GM23338 (cell line): ENCODE measurements around the gene ZKSCAN2. TPM values are rescaled to one million over a fixed set of nuclear protein-coding genes. Genes with fewer than 3 reads are reported as not detected.

ENCODE experiments used
- ATAC-seq: fragments of 200-7000 bp; cut with Tn5 transposase; 3 replicates; pipeline ENCODE4 v1.9.1; 2020
- DNase-seq: peaks from one replicate; pipeline ENCODE4 v3.0.0-alpha.2; 2015; ENCODE audit warnings: low spot score
- H2AFZ ChIP-seq: fragments of 200-600 bp; sonication (generic); 2 replicates; pipeline ENCODE4 v1.8.0; 2016; ENCODE audit warnings: antibody characterized with exemption, mild to moderate bottlenecking, moderate library complexity
- H3F3A ChIP-seq: fragments of 200-600 bp; sonication (generic); replicated peaks from 2 replicates; pipeline ENCODE4 v1.8.0; 2017; ENCODE audit warnings: antibody characterized with exemption, mixed run types, low read depth
- H3K27ac ChIP-seq: fragments of 200-600 bp; sonication (generic); 2 replicates; pipeline ENCODE4 v1.6.1; 2016; ENCODE audit warnings: low read depth
- H3K27me3 ChIP-seq: fragments of 200-600 bp; sonication (generic); 2 replicates; pipeline ENCODE4 v1.8.0; 2016; ENCODE audit warnings: mild to moderate bottlenecking, mixed run types, moderate library complexity; ENCODE audit not compliant: insufficient read depth
- H3K36me3 ChIP-seq: fragments of 200-600 bp; sonication (generic); 2 replicates; pipeline ENCODE4 v1.8.0; 2016; ENCODE audit warnings: mild to moderate bottlenecking; ENCODE audit not compliant: insufficient read depth
- H3K4me1 ChIP-seq: fragments of 200-600 bp; sonication (generic); 2 replicates; pipeline ENCODE4 v1.8.0; 2016; ENCODE audit warnings: mild to moderate bottlenecking, moderate library complexity; ENCODE audit not compliant: insufficient read depth
- H3K4me2 ChIP-seq: fragments of 200-600 bp; sonication (generic); 2 replicates; pipeline ENCODE4 v1.7.1; 2017; ENCODE audit warnings: mixed run types
- H3K4me3 ChIP-seq: fragments of 200-600 bp; sonication (generic); 2 replicates; pipeline ENCODE4 v1.6.1; 2016; ENCODE audit warnings: mixed run types
- H3K79me2 ChIP-seq: fragments of 200-600 bp; sonication (generic); replicated peaks from 2 replicates; pipeline ENCODE4 v1.8.0; 2017; ENCODE audit warnings: mild to moderate bottlenecking; ENCODE audit not compliant: insufficient read depth
- H3K9me2 ChIP-seq: fragments of 200-600 bp; sonication (generic); 2 replicates; pipeline ENCODE4 v1.8.0; 2017; ENCODE audit not compliant: insufficient read depth
- H4K20me1 ChIP-seq: fragments of 200-600 bp; sonication (generic); replicated peaks from 2 replicates; pipeline ENCODE4 v1.8.0; 2017; ENCODE audit warnings: mild to moderate bottlenecking; ENCODE audit not compliant: insufficient read depth
- H3K27ac Mint-ChIP-seq: 2 replicates; pipeline ENCODE4 v1.8.0; 2020; ENCODE audit warnings: inconsistent platforms, mild to moderate bottlenecking, moderate library complexity, mixed read lengths
- H3K27me3 Mint-ChIP-seq: 3 replicates; pipeline ENCODE4 v1.8.0; 2022; ENCODE audit warnings: low read depth, mild to moderate bottlenecking, moderate library complexity, mixed read lengths, inconsistent platforms; ENCODE audit not compliant: insufficient read depth, poor library complexity
- H3K36me3 Mint-ChIP-seq: 3 replicates; pipeline ENCODE4 v1.8.0; 2021; ENCODE audit warnings: low read depth, mild to moderate bottlenecking, inconsistent platforms, moderate library complexity, mixed read lengths
- H3K4me1 Mint-ChIP-seq: 3 replicates; pipeline ENCODE4 v1.8.0; 2020; ENCODE audit warnings: mild to moderate bottlenecking, inconsistent platforms, mixed read lengths
- H3K4me3 Mint-ChIP-seq: 3 replicates; pipeline ENCODE4 v1.8.0; 2021; ENCODE audit warnings: moderate library complexity, mild to moderate bottlenecking, inconsistent platforms, mixed read lengths
- H3K9me3 Mint-ChIP-seq: 3 replicates; pipeline ENCODE4 v1.8.0; 2020; ENCODE audit warnings: moderate library complexity, mild to moderate bottlenecking, inconsistent platforms, mixed read lengths
- CREB1 ChIP-seq: fragments of 250-450 bp; sonication (Bioruptor Pico); IDR thresholded peaks from 2 replicates; pipeline ENCODE4 v1.5.0; 2020; ENCODE audit warnings: low read depth, mild to moderate bottlenecking, moderate library complexity
- JUNB ChIP-seq: IDR thresholded peaks from one replicate; pipeline ENCODE4 v1.6.1; 2016; ENCODE audit warnings: antibody characterized with exemption; ENCODE audit not compliant: unreplicated experiment
- NANOG ChIP-seq: IDR thresholded peaks from 2 replicates; pipeline ENCODE4 v1.6.1; 2016; ENCODE audit warnings: antibody characterized with exemption, borderline replicate concordance
- STAT1 ChIP-seq: IDR thresholded peaks from one replicate; pipeline ENCODE4 v1.6.1; 2016; ENCODE audit warnings: antibody characterized with exemption; ENCODE audit not compliant: unreplicated experiment
- polyA plus RNA-seq: library from polyadenylated mRNA; unstranded; fragments of >200 nt; fragmentation: Nextera tagmentation; extraction: Ambion mirVana; gene quantifications from 2 replicates; pipeline ENCODE4 v1.2.1, GENCODE V29; 2016
- total RNA-seq: library from RNA; depleted of rRNA; stranded (reverse); fragments of >200 nt; shearing (Covaris generic); gene quantifications from 2 replicates; pipeline ENCODE4 v1.2.3, GENCODE V29; 2014
- TF ChIP-seq, protein P1 (sequence below): fragments of 250-450 bp; sonication (Bioruptor Pico); IDR thresholded peaks from 2 replicates; pipeline ENCODE4 v1.5.0; 2020; ENCODE audit warnings: mild to moderate bottlenecking, moderate library complexity
- TF ChIP-seq, protein P2 (sequence below): IDR thresholded peaks from one replicate; pipeline ENCODE4 v1.6.1; 2018; ENCODE audit warnings: antibody characterized with exemption; ENCODE audit not compliant: unreplicated experiment

Gene ZKSCAN2
- total and polyA plus RNA-seq, 2 experiments from 2014 or later, result 2.0 to 8.8 TPM

DNA sequence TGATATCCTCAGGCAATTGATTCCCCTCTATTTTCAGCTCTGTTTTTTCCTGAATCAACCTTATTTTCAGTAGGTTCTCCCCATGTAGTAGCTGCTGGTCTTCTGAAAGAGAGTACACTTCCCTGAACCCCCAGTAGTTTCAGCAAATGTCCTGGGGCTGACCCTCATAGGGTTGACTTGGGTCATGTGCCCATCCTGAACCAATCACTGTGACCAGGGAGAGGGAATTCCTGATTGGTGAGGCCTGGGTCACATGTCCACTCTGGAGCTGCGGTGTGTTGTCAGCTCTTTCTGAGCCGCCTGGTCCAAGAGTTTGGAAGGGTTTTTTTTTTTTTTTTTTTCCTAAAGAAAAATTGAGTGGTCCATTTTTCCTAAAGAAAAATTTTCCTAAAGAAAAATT is 8.3 kb upstream of the ZKSCAN2 start (continued):
- TF ChIP-seq, protein P1, sequence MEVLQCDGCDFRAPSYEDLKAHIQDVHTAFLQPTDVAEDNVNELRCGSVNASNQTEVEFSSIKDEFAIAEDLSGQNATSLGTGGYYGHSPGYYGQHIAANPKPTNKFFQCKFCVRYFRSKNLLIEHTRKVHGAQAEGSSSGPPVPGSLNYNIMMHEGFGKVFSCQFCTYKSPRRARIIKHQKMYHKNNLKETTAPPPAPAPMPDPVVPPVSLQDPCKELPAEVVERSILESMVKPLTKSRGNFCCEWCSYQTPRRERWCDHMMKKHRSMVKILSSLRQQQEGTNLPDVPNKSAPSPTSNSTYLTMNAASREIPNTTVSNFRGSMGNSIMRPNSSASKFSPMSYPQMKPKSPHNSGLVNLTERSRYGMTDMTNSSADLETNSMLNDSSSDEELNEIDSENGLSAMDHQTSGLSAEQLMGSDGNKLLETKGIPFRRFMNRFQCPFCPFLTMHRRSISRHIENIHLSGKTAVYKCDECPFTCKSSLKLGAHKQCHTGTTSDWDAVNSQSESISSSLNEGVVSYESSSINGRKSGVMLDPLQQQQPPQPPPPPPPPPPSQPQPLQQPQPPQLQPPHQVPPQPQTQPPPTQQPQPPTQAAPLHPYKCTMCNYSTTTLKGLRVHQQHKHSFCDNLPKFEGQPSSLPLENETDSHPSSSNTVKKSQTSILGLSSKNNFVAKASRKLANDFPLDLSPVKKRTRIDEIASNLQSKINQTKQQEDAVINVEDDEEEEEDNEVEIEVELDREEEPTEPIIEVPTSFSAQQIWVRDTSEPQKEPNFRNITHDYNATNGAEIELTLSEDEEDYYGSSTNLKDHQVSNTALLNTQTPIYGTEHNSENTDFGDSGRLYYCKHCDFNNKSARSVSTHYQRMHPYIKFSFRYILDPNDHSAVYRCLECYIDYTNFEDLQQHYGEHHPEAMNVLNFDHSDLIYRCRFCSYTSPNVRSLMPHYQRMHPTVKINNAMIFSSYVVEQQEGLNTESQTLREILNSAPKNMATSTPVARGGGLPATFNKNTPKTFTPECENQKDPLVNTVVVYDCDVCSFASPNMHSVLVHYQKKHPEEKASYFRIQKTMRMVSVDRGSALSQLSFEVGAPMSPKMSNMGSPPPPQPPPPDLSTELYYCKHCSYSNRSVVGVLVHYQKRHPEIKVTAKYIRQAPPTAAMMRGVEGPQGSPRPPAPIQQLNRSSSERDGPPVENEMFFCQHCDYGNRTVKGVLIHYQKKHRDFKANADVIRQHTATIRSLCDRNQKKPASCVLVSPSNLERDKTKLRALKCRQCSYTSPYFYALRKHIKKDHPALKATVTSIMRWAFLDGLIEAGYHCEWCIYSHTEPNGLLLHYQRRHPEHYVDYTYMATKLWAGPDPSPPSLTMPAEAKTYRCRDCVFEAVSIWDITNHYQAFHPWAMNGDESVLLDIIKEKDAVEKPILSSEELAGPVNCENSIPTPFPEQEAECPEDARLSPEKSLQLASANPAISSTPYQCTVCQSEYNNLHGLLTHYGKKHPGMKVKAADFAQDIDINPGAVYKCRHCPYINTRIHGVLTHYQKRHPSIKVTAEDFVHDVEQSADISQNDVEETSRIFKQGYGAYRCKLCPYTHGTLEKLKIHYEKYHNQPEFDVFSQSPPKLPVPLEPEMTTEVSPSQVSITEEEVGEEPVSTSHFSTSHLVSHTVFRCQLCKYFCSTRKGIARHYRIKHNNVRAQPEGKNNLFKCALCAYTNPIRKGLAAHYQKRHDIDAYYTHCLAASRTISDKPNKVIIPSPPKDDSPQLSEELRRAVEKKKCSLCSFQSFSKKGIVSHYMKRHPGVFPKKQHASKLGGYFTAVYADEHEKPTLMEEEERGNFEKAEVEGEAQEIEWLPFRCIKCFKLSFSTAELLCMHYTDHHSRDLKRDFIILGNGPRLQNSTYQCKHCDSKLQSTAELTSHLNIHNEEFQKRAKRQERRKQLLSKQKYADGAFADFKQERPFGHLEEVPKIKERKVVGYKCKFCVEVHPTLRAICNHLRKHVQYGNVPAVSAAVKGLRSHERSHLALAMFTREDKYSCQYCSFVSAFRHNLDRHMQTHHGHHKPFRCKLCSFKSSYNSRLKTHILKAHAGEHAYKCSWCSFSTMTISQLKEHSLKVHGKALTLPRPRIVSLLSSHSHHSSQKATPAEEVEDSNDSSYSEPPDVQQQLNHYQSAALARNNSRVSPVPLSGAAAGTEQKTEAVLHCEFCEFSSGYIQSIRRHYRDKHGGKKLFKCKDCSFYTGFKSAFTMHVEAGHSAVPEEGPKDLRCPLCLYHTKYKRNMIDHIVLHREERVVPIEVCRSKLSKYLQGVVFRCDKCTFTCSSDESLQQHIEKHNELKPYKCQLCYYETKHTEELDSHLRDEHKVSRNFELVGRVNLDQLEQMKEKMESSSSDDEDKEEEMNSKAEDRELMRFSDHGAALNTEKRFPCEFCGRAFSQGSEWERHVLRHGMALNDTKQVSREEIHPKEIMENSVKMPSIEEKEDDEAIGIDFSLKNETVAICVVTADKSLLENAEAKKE, result no peak
- TF ChIP-seq NANOG, result no peak

DNA sequence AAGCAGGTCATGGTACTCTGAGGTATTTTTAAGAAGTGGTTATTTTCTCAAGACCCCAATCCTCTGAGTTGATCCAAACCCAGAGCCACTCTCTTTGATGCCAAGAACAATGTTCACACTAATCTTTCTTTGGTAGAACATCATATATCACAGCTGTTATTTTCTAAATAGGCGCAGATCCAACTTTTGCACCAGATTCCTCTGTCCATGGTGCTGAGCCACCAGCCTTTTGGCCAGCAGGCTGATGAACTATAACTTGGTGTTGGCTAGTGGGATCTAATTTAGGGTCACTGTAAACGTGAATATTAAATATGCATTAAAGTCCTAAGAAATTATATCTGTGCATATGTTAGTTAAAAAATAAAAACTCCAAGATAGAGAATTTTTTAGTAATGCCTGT is 7.0 kb upstream of the ZKSCAN2 start:
- DNase-seq (peak; percentile 20), ATAC-seq (no peak)
- H3K36me3 ChIP-seq, result no peaks in the 10 kb centered on the region; the same call in 1 of the 2 replicates
- H3K27me3 ChIP-seq, result no peaks in the 10 kb centered on the region
- peaks cover 4% of the 10 kb centered on the region for H3K4me1 ChIP-seq
- 0 out of 2 replicates have a peak, but pooled peaks cover 3% of the 10 kb centered on the region for H3K9me2 ChIP-seq
- H3K4me3 Mint-ChIP-seq, result no peak overlapping the region
- H3K4me2 ChIP-seq, result no peak overlapping the region
- peaks cover 5% of the 10 kb centered on the region; the same call in 1 of the 2 replicates for H3F3A ChIP-seq
- H3K79me2 ChIP-seq, result peaks cover 79% of the 10 kb centered on the region
- no peak overlapping the region for H2AFZ ChIP-seq
- no peak overlapping the region for H3K27ac Mint-ChIP-seq
- H3K4me3 ChIP-seq, result no peak overlapping the region
- peaks cover 6% of the 10 kb centered on the region for H3K27me3 Mint-ChIP-seq
- no peaks in the 10 kb centered on the region for H3K9me3 Mint-ChIP-seq
- no peak overlapping the region for H3K27ac ChIP-seq
- H3K4me1 Mint-ChIP-seq, result peaks cover 7% of the 10 kb centered on the region
- TF ChIP-seq STAT1 (no peak), JUNB (no peak), CREB1 (no peak)
- TF ChIP-seq, protein P2, sequence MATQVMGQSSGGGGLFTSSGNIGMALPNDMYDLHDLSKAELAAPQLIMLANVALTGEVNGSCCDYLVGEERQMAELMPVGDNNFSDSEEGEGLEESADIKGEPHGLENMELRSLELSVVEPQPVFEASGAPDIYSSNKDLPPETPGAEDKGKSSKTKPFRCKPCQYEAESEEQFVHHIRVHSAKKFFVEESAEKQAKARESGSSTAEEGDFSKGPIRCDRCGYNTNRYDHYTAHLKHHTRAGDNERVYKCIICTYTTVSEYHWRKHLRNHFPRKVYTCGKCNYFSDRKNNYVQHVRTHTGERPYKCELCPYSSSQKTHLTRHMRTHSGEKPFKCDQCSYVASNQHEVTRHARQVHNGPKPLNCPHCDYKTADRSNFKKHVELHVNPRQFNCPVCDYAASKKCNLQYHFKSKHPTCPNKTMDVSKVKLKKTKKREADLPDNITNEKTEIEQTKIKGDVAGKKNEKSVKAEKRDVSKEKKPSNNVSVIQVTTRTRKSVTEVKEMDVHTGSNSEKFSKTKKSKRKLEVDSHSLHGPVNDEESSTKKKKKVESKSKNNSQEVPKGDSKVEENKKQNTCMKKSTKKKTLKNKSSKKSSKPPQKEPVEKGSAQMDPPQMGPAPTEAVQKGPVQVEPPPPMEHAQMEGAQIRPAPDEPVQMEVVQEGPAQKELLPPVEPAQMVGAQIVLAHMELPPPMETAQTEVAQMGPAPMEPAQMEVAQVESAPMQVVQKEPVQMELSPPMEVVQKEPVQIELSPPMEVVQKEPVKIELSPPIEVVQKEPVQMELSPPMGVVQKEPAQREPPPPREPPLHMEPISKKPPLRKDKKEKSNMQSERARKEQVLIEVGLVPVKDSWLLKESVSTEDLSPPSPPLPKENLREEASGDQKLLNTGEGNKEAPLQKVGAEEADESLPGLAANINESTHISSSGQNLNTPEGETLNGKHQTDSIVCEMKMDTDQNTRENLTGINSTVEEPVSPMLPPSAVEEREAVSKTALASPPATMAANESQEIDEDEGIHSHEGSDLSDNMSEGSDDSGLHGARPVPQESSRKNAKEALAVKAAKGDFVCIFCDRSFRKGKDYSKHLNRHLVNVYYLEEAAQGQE, result peak; percentile 78
- peaks cover 47% of the 10 kb centered on the region for H3K36me3 Mint-ChIP-seq
- H4K20me1 ChIP-seq, result peaks cover 34% of the 10 kb centered on the region
